GM19438 (cell line): ENCODE results near the gene POLR3A.

Source experiments
- ATAC-seq: cut with Tn5 transposase; IDR thresholded peaks from one replicate; pipeline ENCODE4 v1.9.1; 2021; ENCODE audit warnings: low read depth; ENCODE audit not compliant: unreplicated experiment

POLR3A gene

DNA sequence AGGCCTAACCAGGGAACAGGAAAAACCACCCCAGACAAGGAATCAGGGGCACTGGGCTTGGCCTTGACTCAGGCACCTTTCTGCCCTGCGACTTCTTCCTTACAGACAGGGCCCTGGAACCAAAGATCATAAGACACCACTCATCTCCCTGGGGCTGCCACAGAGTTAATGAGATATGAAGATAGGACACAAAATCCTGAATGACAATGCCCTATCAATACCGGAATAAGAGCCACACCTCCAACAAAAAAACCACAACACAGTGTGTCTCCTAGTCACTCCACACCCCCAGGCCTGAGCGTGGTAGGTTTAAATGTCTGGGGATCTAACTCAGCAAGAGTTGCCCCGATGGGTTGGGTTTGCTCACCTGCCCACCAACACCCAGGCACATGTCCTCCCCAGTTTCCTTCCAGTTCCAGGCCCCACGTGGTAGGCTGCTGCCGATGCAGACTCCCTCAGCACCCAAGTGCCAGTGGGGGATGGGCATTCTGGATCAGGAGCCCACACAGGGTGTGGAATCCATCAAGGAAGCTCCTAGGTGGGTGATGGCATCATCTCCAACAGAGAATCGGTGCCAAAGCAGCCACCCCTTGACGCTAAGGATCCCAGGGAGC is 106.6 kb downstream of the POLR3A start:
- ATAC-seq, result no peak

DNA sequence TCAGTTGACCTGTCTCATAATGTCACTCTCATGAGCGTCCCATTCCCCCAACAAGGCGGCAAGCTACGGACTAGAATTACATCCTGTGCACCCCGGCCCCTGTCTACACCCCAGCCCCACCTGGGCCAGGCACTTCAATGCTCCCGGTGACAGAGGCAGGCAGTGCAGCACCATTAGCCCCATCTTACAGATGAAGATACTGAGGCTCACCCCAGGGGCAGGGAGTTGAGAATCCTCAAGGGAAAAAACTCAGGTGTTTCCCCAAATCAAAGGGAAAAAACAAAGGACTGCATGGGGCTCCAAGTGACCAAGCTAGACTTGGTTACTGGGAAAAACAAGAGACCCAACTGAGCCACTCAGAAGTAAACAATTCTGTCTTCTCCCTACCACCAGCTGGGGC is 107.3 kb downstream of the POLR3A start:
- no peak for ATAC-seq

DNA sequence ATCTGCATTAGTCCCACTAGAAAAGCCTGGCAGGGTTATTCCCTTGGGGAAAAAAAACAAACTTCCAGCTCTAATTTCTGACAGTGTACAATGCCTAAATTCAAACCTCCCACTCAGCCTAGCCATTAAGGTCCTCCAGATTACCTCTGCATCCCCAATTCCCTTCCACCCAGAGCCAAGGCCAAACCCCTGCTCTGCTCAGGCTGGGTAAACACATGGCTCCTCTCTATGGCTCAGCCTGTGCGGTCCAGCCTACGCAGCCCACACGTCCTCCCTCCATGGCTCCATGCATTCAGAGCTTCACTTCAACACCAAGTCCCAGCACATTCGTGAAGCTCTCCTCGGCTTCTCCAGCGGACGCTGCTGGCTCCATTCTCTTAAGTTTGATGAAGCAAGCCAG is 107.9 kb downstream of the POLR3A start:
- no peak for ATAC-seq

DNA sequence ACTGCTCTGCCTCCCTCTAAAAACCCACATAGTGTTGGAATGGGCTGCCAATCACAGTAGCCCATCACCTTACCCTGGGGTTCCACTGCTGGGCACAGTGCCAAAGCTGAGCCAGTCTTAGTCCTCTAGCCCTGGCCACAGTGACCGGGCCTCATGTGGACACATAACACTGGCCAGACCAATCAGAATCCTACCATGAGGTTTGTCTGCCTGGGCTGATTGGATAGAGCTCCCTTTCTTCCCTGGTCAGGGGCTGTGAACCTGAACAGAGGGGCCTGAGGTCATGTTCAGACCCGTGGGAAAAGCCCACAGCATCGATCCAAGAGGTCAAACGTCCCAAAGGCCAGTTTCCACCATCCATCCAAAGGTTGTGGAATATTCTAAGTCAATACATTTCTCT is 108.8 kb downstream of the POLR3A start:
- no peak for ATAC-seq

DNA sequence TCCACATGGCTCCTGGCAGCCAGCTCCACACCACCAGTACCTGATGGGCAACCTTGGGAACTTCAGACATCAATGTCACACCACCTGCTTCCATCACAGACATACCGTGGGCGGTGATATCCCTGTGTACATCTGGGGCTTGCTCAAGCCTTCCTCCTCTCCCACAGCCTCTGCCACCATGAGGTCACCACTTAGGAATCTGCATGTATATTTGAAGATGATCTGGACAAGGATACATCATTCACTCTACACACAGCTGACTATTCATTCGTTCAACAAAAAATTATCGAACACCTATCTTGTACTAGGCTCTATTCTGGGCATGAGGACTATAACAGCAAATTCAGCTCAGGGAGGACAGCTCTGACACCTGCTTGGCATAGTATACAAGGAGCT is 109.6 kb downstream of the POLR3A start:
- ATAC-seq, result no peak
